Pulmonary artery endothelial cell (primary cell): ENCODE data around the gene TTC28. TPM values are rescaled to one million over a fixed set of nuclear protein-coding genes. Genes with fewer than 3 reads are reported as not detected.
A peak's percentile ranks its signal among the peaks of the same experiment; 100 is the strongest.
"Not testable (repeated sequence)": the region's sequence is repeated elsewhere in the genome, so short reads cannot be mapped to it uniquely, and the experiment has no call there.

ENCODE experiments used
- DNase-seq: peaks from one replicate; pipeline ENCODE4 v3.0.0-alpha.2; 2011; ENCODE audit warnings: low read depth, low spot score
- total RNA-seq: library from RNA; depleted of rRNA; stranded (reverse); fragments of >200 nt; gene quantifications from 2 replicates; pipeline ENCODE4 v1.2.3, GENCODE V29; 2014

TTC28 gene
- total RNA-seq, 1 donor from 2014 or later = 15.6 TPM

- no peak for DNase-seq
These were observed 441.9 kb downstream of the TTC28 start for GRCh38 chr22:28237783-28238182.

GRCh38 chr22:28237112-28237511, 442.5 kb downstream of the TTC28 start:
- no peak for DNase-seq

GRCh38 chr22:28232204-28232603, 447.4 kb downstream of the TTC28 start:
- no peak for DNase-seq

GRCh38 chr22:28231441-28231840, 448.2 kb downstream of the TTC28 start:
- DNase-seq = no peak

- no peak for DNase-seq
These were observed 449.0 kb downstream of the TTC28 start for GRCh38 chr22:28230671-28231070.

GRCh38 chr22:28229566-28230485, 449.8 kb downstream of the TTC28 start:
- no peak for DNase-seq

GRCh38 chr22:28223826-28224225, 455.8 kb downstream of the TTC28 start:
- no peak for DNase-seq

- DNase-seq = no peak
These were observed 456.5 kb downstream of the TTC28 start for GRCh38 chr22:28222976-28223745.

GRCh38 chr22:28222571-28222970, 457.1 kb downstream of the TTC28 start:
- no peak for DNase-seq

GRCh38 chr22:28222052-28222451, 457.6 kb downstream of the TTC28 start:
- DNase-seq = no peak

GRCh38 chr22:28220626-28221363, 458.8 kb downstream of the TTC28 start:
- DNase-seq = no peak

- no peak for DNase-seq
These were observed 462.4 kb downstream of the TTC28 start for GRCh38 chr22:28217277-28217676.

- not testable (repeated sequence) for DNase-seq
These were observed 464.9 kb downstream of the TTC28 start for GRCh38 chr22:28214750-28215149.

GRCh38 chr22:28209457-28209856, 470.2 kb downstream of the TTC28 start:
- not testable (repeated sequence) for DNase-seq

GRCh38 chr22:28208787-28209186, 470.9 kb downstream of the TTC28 start:
- DNase-seq = no peak

GRCh38 chr22:28208036-28208435, 471.6 kb downstream of the TTC28 start:
- no peak for DNase-seq

GRCh38 chr22:28207281-28208030, 472.2 kb downstream of the TTC28 start:
- peak; percentile 5 for DNase-seq

GRCh38 chr22:28205926-28206325, 473.7 kb downstream of the TTC28 start:
- DNase-seq = no peak

- no peak for DNase-seq
These were observed 475.3 kb downstream of the TTC28 start for GRCh38 chr22:28204382-28204781.

- DNase-seq = no peak
These were observed 476.4 kb downstream of the TTC28 start for GRCh38 chr22:28203286-28203685.

GRCh38 chr22:28198692-28199091, 480.9 kb downstream of the TTC28 start:
- no peak for DNase-seq
